ENCODE results near the gene NTMT1. TPM values are rescaled to one million over a fixed set of nuclear protein-coding genes. Genes with fewer than 3 reads are reported as not detected.

The NTMT1 gene
- total RNA-seq, 4 donors from 2014 or later: 11.9 to 35.5 (median 26.6) TPM

- TF ChIP-seq CTCF (IDR thresholded peaks at IDR 0.05): no peak
- no peak for TF ChIP-seq POLR2A (IDR thresholded peaks at IDR 0.05)
- Histone ChIP-seq H3K27me3 (no peaks in the 10 kb centered on the region), H3K4me1 (no peaks in the 10 kb centered on the region), H3K4me3 (no peak overlapping the region), H3K36me3 (no peaks in the 10 kb centered on the region), H3K27ac (no peak overlapping the region), H3K9me3 (no peaks in the 10 kb centered on the region)
- DNase-seq: no peak
Observed at GRCh38 chr9:129646654-129647053, 20.7 kb downstream of the NTMT1 start.

- Histone ChIP-seq H3K36me3 (no peaks in the 10 kb centered on the region), H3K4me1 (no peaks in the 10 kb centered on the region), H3K4me3 (no peak overlapping the region), H3K27ac (no peak overlapping the region), H3K27me3 (no peaks in the 10 kb centered on the region), H3K9me3 (no peaks in the 10 kb centered on the region)
- no peak for DNase-seq
- TF ChIP-seq POLR2A (IDR thresholded peaks at IDR 0.05) (no peak), CTCF (IDR thresholded peaks at IDR 0.05) (no peak)
Observed at GRCh38 chr9:129647635-129648034, 21.7 kb downstream of the NTMT1 start.

GRCh38 chr9:129648092-129648763 lies 22.3 kb downstream of the NTMT1 start:
- no peak for TF ChIP-seq CTCF (IDR thresholded peaks at IDR 0.05)
- no peak for TF ChIP-seq POLR2A (IDR thresholded peaks at IDR 0.05)
- H3K4me1 ChIP-seq: no peaks in the 10 kb centered on the region
- H3K4me3 ChIP-seq: no peak overlapping the region
- H3K27ac ChIP-seq: no peak overlapping the region
- no peaks in the 10 kb centered on the region for H3K27me3 ChIP-seq
- H3K36me3 ChIP-seq: no peaks in the 10 kb centered on the region
- no peaks in the 10 kb centered on the region for H3K9me3 ChIP-seq
- DNase-seq: no peak

- Histone ChIP-seq H3K9me3 (no peaks in the 10 kb centered on the region), H3K27me3 (no peaks in the 10 kb centered on the region), H3K36me3 (no peaks in the 10 kb centered on the region), H3K4me1 (no peaks in the 10 kb centered on the region), H3K27ac (no peak overlapping the region), H3K4me3 (no peak overlapping the region)
- no peak for DNase-seq
- TF ChIP-seq CTCF (IDR thresholded peaks at IDR 0.05) (no peak), POLR2A (IDR thresholded peaks at IDR 0.05) (no peak)
Observed at GRCh38 chr9:129648764-129649115, 22.8 kb downstream of the NTMT1 start.

- no peak overlapping the region for H3K27ac ChIP-seq
- TF ChIP-seq CTCF (IDR thresholded peaks at IDR 0.05): no peak
- TF ChIP-seq POLR2A (IDR thresholded peaks at IDR 0.05): no peak
Observed at GRCh38 chr9:129649726-129650679, 24.0 kb downstream of the NTMT1 start.

More at GRCh38 chr9:129649726-129650679, 24.0 kb downstream of the NTMT1 start:
- H3K4me1 ChIP-seq: peaks cover 0 to 4% (median 0%) of the 10 kb centered on the region in 4 donors
- no peaks in the 10 kb centered on the region for H3K36me3 ChIP-seq
- no peak overlapping the region for H3K4me3 ChIP-seq
- no peaks in the 10 kb centered on the region for H3K9me3 ChIP-seq
- H3K27me3 ChIP-seq: no peaks in the 10 kb centered on the region
- DNase-seq: no peak
